Posterior cingulate gyrus (tissue), 11 donors: Measurements from ENCODE around the gene IFI35.
A peak's percentile ranks its signal among the peaks of the same experiment; 100 is the strongest.
"Not testable (repeated sequence)": the region's sequence is repeated elsewhere in the genome, so short reads cannot be mapped to it uniquely, and the experiment has no call there.

Experiments
- DNase-seq, 10 donors: peaks; one replicate each; pipeline versions ENCODE4 v3.0.0 to v3.0.0-alpha.2; 2020 to 2021; ENCODE audit warnings: mixed read lengths in 3 of 10
- intact Hi-C: fragments of 100-400 bp; cut with DNase I; formaldehyde crosslinking; loops from one replicate; pipeline ENCODE4 v1.15.1; 2023

IFI35 gene

DNA sequence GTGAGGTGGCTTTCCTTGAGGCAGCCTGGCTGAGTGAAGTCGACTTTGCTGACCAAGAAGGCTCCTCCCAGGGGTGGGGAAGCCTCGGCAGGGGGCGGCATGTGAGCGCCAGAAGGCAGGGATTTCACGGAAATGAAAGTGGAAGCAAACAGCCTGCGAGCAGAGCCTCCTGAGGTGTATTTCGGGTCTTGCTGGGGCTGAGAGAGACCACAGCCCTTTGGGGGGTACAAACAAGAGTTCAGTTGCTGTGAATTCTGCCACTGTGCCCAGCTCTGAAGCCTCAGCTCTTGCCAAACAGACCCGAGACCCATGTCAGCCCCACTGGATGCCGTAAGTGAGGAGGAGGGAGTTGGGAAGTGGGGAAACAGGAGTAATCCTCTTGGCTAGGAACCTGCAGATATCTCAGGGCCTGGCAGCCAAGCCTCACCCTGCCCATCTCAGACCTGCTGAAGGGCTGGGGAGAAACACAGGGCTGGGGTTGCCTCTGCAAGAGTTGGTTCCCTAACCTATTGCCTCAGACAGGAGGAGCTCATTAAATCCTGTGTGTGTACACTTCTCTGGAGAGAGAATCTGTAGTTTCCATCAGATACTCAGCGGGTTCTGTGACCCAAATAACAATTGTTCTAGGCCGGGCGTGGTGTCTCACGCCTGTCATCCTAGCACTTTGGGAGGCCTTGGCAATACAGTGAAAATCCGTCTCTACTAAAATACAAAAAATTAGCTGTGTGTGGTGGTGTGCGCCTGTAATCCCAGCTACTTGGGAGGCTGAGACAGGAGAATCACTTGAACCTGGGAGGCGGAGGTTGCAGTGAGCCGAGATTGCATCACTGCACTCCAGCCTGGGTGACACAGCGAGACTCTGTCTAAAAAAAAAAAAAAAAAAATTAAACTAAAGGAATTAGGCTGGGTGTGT, at the start of gene IFI35:
Gene IFI35 (plus strand): TSS at position 146 of the 913 bp plus-strand sequence. CDS start 164 bp downstream, at position 310.
- DNase-seq: peak; percentile 37 to 96 (median 74)
- intact Hi-C loops: no loop called here

GRCh38 chr17:42964161-42964932, 42.2 kb upstream of the IFI35 start, which contains the start of gene AARSD1:
Gene AARSD1 (minus strand): TSS chr17:42964454. CDS start chr17:42964440, 14 bp downstream.
- DNase-seq: peak; percentile 84 to 98 (median 88)
- intact Hi-C loops: loop anchor here (1.0 kb wide), 1 partner anchor 34 kb away; the partner anchor contains the start of gene RPL27

DNA sequence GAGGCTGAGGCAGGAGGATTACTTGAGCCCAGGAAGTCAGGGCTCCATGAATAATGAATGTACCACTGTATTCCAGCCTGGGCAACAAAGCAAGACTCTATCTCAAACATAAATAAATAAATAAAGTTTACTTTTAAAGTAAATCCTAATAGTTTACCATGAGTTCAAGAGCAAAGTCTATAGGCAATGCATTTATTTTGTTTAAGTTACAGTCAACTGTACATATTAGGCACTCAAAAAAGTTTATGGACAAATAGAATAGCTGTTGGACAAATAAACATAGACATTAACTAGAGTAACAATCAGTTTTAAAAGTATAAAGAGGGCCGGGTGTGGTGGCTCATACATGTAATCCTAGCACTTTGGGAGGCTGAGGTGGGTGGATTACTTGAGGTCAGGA, 38.7 kb upstream of the IFI35 start:
- DNase-seq: no peak
- intact Hi-C loops: no loop called here

- intact Hi-C loops: no loop called here
- DNase-seq: peak in 1 of 10 donors; percentile 6
Observed at GRCh38 chr17:42969001-42969581, 37.5 kb upstream of the IFI35 start.

DNA sequence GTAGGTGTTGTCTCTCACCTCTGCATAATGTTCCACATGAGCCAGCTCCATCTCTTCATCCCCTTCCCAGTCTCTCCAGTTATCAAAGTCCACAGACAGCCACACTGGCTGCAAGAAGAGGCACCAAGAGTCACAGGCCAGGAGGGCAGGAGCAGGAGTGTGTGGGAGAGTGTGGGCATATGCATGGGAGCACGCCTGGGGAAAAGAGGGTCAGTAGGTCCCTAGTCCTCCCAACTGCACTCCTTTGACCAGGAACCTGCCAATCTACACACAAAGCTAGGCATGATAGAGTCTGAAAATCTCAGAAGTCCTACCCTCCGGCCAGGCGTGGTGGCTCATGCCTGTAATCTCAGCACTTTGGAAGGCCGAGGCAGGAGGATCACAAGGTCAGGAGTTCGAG, 35.0 kb upstream of the IFI35 start:
- intact Hi-C loops: no loop called here
- DNase-seq: no peak

- DNase-seq, intact Hi-C loops: not testable (repeated sequence)
Observed at GRCh38 chr17:42973323-42973722, 33.3 kb upstream of the IFI35 start.

DNA sequence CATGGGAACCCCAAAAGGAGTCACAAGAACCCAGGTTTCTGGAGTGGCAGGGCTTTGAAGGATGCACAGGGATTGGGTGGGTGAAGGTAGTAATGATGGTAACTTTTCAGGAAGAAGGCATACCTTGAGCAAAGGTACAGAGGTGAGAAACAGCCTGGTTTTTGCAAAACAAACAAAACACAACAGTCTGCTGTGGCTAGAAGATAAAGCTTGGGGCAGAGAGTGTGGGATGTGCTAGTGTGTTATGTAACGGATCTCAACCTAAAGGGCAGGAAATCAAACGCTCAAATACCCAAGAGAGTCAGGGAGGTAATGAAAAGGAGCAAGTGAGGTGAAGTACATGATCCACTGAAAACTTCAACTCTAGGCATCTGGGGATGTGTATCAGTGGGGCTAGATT, 31.3 kb upstream of the IFI35 start:
- no peak for DNase-seq
- intact Hi-C loops: no loop called here

DNA sequence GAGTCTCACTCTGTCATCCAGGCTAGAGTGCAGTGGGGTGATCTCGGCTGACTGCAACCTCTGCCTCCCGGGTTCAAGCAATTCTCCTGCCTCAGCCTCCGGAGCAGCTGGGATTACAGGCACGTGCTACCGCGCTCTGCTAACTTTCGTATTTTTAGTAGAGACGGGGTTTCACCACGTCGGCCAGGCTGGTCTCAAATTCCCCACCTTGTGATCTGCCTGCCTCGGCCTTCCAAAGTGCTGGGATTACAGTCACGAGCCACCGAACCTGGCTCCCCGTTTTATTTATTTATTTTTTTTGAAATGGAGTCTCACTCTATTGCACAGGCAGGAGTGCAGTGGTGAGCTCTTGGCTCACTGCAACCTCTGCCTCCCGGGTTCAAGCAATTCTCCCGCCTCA, 30.9 kb upstream of the IFI35 start:
- DNase-seq, intact Hi-C loops: not testable (repeated sequence)

GRCh38 chr17:42979511-42980273, 26.9 kb upstream of the IFI35 start, which contains the start of gene PTGES3L:
Gene PTGES3L (minus strand): TSS chr17:42980080. CDS start chr17:42980053, 27 bp downstream.
- peak in 8 of 10 donors; percentile 20 to 92 (median 52) for DNase-seq
- intact Hi-C loops: no loop called here

GRCh38 chr17:42980274-42980765, 26.3 kb upstream of the IFI35 start, which contains the start of gene RUNDC1:
Gene RUNDC1 (plus strand): TSS chr17:42980565. CDS start chr17:42980577, 12 bp downstream.
- intact Hi-C loops: no loop called here
- peak; percentile 84 to 98 (median 90) for DNase-seq

GRCh38 chr17:42980766-42981397, 25.7 kb upstream of the IFI35 start:
- intact Hi-C loops: no loop called here
- peak in 8 of 10 donors; percentile 46 to 92 (median 66) for DNase-seq

DNA sequence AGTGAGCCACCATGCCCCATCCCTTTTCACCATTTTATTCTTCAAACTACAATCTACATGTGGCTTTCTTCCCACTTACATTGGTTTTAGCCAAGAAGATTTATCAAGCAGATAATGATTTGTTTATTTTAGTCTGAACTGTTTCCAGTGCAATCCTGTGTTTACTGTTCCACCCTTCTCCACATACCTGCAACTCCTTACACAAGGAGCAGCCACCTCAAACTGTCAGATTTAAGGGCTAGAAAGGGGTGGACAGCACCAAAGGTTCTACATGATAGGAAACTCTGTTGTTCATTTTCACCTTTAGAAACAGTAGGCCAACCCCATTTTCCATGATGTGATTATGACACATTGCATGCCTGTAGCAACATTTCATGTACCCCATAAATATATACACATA, 24.3 kb upstream of the IFI35 start:
- no peak for DNase-seq
- intact Hi-C loops: no loop called here

GRCh38 chr17:42985225-42985624, 21.4 kb upstream of the IFI35 start:
- intact Hi-C loops: no loop called here
- no peak for DNase-seq

- no peak for DNase-seq
- intact Hi-C loops: no loop called here
Observed at GRCh38 chr17:42989141-42989540, 17.4 kb upstream of the IFI35 start.

DNA sequence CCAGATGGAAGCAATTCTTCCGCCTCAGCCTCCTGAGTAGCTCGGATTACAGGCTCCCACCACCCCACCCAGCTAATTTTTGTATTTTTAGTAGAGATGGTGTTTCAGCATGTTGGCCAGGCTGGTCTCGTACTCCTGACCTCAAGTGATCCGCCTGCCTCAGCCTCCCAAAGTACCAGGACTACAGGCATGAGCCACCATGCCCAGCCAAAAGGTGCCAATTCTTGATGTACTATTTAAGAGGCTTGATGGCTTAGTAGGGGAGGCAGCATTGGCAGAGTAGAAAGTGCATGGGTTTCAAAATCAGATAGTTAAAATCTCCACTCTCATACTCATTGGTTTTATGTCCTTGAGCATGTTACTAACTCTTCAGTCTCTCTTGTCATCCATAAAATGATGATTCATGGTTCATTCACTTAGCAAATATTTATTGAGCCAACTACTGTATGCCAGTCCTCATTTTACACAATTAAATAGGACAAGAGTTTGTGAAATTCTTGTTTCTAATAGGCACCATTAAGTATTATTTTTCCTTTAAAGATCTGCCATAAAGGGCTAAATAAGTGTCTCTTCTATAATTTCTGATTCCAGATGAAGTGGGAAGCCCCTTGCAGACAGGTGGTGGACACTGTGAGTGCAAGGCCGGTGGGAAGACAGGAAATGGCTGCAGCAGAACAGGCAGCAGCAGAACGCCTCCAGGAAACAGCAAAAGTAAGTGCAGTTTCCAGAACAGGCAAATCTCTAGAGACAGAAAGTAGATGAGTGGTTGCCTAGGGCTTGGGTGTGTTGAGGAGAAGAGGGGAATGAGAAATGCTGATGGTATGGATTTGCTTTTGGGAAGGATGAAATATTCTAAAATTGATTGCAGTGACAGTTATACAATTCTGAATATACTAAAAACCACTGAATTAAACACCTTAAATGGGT, 16.6 kb upstream of the IFI35 start:
- DNase-seq: no peak
- intact Hi-C loops: no loop called here

DNA sequence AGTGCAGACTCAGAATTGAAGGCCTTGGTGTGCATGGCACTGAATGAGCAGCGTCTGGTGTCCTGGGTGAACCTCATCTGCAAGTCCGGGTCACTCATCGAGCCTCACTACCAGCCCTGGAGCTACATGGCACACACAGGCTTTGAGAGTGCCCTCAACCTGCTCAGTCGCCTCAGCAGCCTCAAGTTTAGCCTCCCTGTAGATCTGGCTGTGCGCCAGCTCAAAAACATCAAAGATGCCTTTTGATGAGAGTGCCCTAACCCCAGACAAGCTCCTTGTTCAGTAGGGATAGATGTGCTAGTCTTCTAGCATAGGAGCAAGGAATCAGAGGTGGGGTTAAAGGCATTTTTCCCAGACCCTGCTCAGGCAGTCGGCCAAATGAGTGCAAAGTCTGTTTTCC, 15.1 kb upstream of the IFI35 start:
- intact Hi-C loops: no loop called here

DNA sequence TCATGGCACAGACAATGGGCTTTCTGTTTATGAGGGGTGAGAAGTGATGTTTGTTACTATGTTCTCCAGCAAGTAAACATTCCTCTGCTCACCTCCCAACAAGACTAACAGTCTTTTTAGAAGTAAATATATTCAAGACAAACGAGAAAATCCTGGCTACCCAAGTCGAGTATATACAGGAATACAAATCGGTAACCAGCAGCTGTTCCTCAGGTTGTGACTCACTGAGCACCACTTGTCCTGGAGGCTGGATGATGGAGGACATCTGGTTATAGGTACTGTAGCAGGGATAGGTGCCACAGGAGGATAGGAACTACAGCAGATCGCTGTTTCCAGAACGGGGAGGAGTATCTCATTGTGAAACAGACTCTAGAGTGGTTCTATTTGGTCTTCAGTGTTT, 13.7 kb upstream of the IFI35 start:
- no peak for DNase-seq
- intact Hi-C loops: no loop called here

More for the DNA sequence above, 15.1 kb upstream of the IFI35 start:
- no peak for DNase-seq

DNA sequence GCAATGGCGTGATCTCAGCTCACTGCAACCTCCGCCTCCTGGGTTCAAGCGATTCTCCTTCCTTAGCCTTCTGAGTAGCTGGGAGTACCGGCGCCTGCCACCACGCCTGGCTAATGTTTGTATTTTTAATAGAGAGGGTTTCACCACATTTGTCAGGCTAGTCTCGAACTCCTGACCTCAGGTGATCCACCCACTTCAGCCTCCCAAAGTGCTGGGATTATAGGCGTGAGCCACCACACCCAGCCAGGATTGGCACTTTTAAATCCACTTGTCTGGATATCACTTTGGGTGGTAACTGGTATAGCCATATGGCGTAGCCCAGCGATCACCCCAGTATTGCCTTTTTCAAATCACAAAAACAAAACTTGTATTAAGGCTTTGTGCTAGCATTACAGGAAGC, 12.7 kb upstream of the IFI35 start:
- intact Hi-C loops, DNase-seq: not testable (repeated sequence)
